ENCODE results near the gene UTP14C. TPM values are rescaled to one million over a fixed set of nuclear protein-coding genes. Genes with fewer than 3 reads are reported as not detected.

Gene UTP14C
- total and polyA plus RNA-seq, 2 donors (not counting 1 experiment from before 2014, with no cell fraction given), result 1.9 to 14.9 TPM

- ChIA-PET CTCF (no interaction called here), POLR2A (no interaction called here)
- H3K27ac Mint-ChIP-seq, result no peak overlapping the region
- no peaks in the 10 kb centered on the region for H3K27me3 ChIP-seq (replicated peaks in 1 of 4; ENCODE audit: control extremely low read depth in 1 of 4, control insufficient read depth in 3 of 4, insufficient read depth in 4 of 4, low read length in 3 of 4)
- no peak overlapping the region for H3K4me2 ChIP-seq (replicated peaks; ENCODE audit: low read depth, low read length, poor library complexity, severe bottlenecking)
- H3K4me1 ChIP-seq (ENCODE audit: control insufficient read depth in 2 of 2, insufficient read depth in 2 of 2, low read length in 2 of 2), result no peaks in the 10 kb centered on the region
- 98% methylated on average over 3 of the region's 3 CpGs for WGBS (ENCODE audit: insufficient coverage)
- ATAC-seq (ENCODE audit: low read depth), result no peak
- no peaks in the 10 kb centered on the region for H4K20me1 ChIP-seq (ENCODE audit: control insufficient read depth, insufficient read depth, low read length, poor library complexity, severe bottlenecking)
- H3K9me3 ChIP-seq (ENCODE audit: control extremely low read depth in 1 of 3, control insufficient read depth in 2 of 3, insufficient read depth in 1 of 3, low read length in 2 of 3), result no peaks in the 10 kb centered on the region
- intact Hi-C loops (cut with micrococcal nuclease), result loop anchor here (10.0 kb wide), 1 partner anchor 47 kb away; no protein-coding TSS in a partner anchor
- no peak overlapping the region for H3K9ac ChIP-seq (ENCODE audit: low read length)
- H3K4me3 Mint-ChIP-seq, result no peak overlapping the region
- no peak for DNase-seq
- no peaks in the 10 kb centered on the region for H3K4me1 Mint-ChIP-seq
- H2AFZ ChIP-seq (ENCODE audit: insufficient read depth, low read depth, low read length, poor library complexity, severe bottlenecking), result no peak overlapping the region
- H3K9me3 Mint-ChIP-seq (ENCODE audit: insufficient read depth), result no peaks in the 10 kb centered on the region
- no peaks in the 10 kb centered on the region for H3K79me2 ChIP-seq (ENCODE audit: control insufficient read depth, insufficient read depth, low read length)
- H3K4me3 ChIP-seq (ENCODE audit: control extremely low read depth in 1 of 5, extremely low read depth in 1 of 5, insufficient read depth in 1 of 5, low read depth in 2 of 5, low read length in 4 of 5), result no peak overlapping the region
- no peak overlapping the region for H3K27ac ChIP-seq (ENCODE audit: low read length in 2 of 2)
- peaks cover 7% of the 10 kb centered on the region for H3K27me3 Mint-ChIP-seq
- no peaks in the 10 kb centered on the region for H3K36me3 ChIP-seq (replicated peaks in 1 of 2; ENCODE audit: control extremely low read depth in 1 of 2, control insufficient read depth in 1 of 2, extremely low read depth in 1 of 2, insufficient read depth in 2 of 2, low read length in 1 of 2)
- no peak for TF ChIP-seq EZH2 (IDR thresholded peaks at IDR 0.05; ENCODE audit: borderline replicate concordance, insufficient read depth, low read depth, low read length, poor library complexity, severe bottlenecking)
- no peak for TF ChIP-seq CTCF (IDR thresholded peaks at IDR 0.05)
These were observed 23.0 kb downstream of the UTP14C start for GRCh38 chr13:52047463-52047862.

GRCh38 chr13:52048516-52048915 lies 24.0 kb downstream of the UTP14C start:
- POLR2A ChIA-PET, result no interaction called here
- TF ChIP-seq CTCF (IDR thresholded peaks at IDR 0.05) (no peak), EZH2 (IDR thresholded peaks at IDR 0.05; ENCODE audit: borderline replicate concordance, insufficient read depth, low read depth, low read length, poor library complexity, severe bottlenecking) (no peak)
- H3K27ac Mint-ChIP-seq, result no peak overlapping the region
- no peak for ATAC-seq (ENCODE audit: low read depth)
- Histone ChIP-seq H3K27ac (ENCODE audit: low read length in 2 of 2) (no peak overlapping the region), H3K36me3 (replicated peaks in 1 of 2; ENCODE audit: control extremely low read depth in 1 of 2, control insufficient read depth in 1 of 2, extremely low read depth in 1 of 2, insufficient read depth in 2 of 2, low read length in 1 of 2) (no peaks in the 10 kb centered on the region), H3K9me3 (ENCODE audit: control extremely low read depth in 1 of 3, control insufficient read depth in 2 of 3, insufficient read depth in 1 of 3, low read length in 2 of 3) (no peaks in the 10 kb centered on the region), H3K4me1 (ENCODE audit: control insufficient read depth in 2 of 2, insufficient read depth in 2 of 2, low read length in 2 of 2) (no peaks in the 10 kb centered on the region), H2AFZ (ENCODE audit: insufficient read depth, low read depth, low read length, poor library complexity, severe bottlenecking) (no peak overlapping the region), H3K9ac (ENCODE audit: low read length) (no peak overlapping the region), H3K4me3 (ENCODE audit: control extremely low read depth in 1 of 5, extremely low read depth in 1 of 5, insufficient read depth in 1 of 5, low read depth in 2 of 5, low read length in 4 of 5) (no peak overlapping the region), H4K20me1 (ENCODE audit: control insufficient read depth, insufficient read depth, low read length, poor library complexity, severe bottlenecking) (no peaks in the 10 kb centered on the region), H3K27me3 (replicated peaks in 1 of 4; ENCODE audit: control extremely low read depth in 1 of 4, control insufficient read depth in 3 of 4, insufficient read depth in 4 of 4, low read length in 3 of 4) (no peaks in the 10 kb centered on the region), H3K79me2 (ENCODE audit: control insufficient read depth, insufficient read depth, low read length) (no peaks in the 10 kb centered on the region), H3K4me2 (replicated peaks; ENCODE audit: low read depth, low read length, poor library complexity, severe bottlenecking) (no peak overlapping the region)
- intact Hi-C loops (cut with micrococcal nuclease), result loop anchor here (10.0 kb wide), 1 partner anchor 46 kb away; no protein-coding TSS in a partner anchor
- 92% methylated on average over 2 of the region's 2 CpGs for WGBS (ENCODE audit: insufficient coverage)
- no peak overlapping the region for H3K4me3 Mint-ChIP-seq
- no peaks in the 10 kb centered on the region for H3K9me3 Mint-ChIP-seq (ENCODE audit: insufficient read depth)
- DNase-seq, result no peak
- CTCF ChIA-PET, result no interaction called here
- H3K27me3 Mint-ChIP-seq, result peaks cover 7% of the 10 kb centered on the region
- no peaks in the 10 kb centered on the region for H3K4me1 Mint-ChIP-seq
